H1 (cell line): Measurements from ENCODE around the gene MED13. TPM values are rescaled to one million over a fixed set of nuclear protein-coding genes. Genes with fewer than 3 reads are reported as not detected.

Experiments
- CTCF ChIA-PET: fragments of 300-600 bp; sonication (Branson Sonifier 250); formaldehyde crosslinking; loops from one replicate; lab custom pipeline; 2021; ENCODE audit not compliant: partially characterized antibody; lab: Charles Lee
- POLR2A ChIA-PET: fragments of 300-600 bp; sonication (Branson Sonifier 250); formaldehyde crosslinking; loops from one replicate; lab custom pipeline; 2021; ENCODE audit warnings: inconsistent platforms; ENCODE audit not compliant: partially characterized antibody; lab: Charles Lee
- DNase-seq, 2 experiments: peaks; one replicate each; pipeline versions ENCODE4 v3.0.0 to v3.0.0-alpha.2; 2010 to 2022; ENCODE audit warnings: low spot score in 2 of 2, low read depth in 1 of 2, mixed read lengths in 1 of 2
- FAIRE-seq: peaks from 2 replicates; lab custom pipeline; 2011; peaks lifted over from hg19 to GRCh38; lab: Jason Lieb, UNC
- H2AFZ ChIP-seq: 2 replicates; pipeline ENCODE4 v1.8.1; 2012; ENCODE audit warnings: low read length, inconsistent platforms
- H2AK5ac ChIP-seq: 2 replicates; pipeline ENCODE4 v1.6.1; 2013; ENCODE audit warnings: low read depth, low read length
- H2BK120ac ChIP-seq: replicated peaks from 2 replicates; pipeline ENCODE3; 2013; ENCODE audit warnings: low read depth, low read length, inconsistent platforms
- H2BK12ac ChIP-seq: 2 replicates; pipeline ENCODE4 v1.6.1; 2013; ENCODE audit warnings: low read depth, low read length
- H2BK15ac ChIP-seq: 2 replicates; pipeline ENCODE4 v1.6.1; 2013; ENCODE audit warnings: low read length
- H2BK20ac ChIP-seq: 2 replicates; pipeline ENCODE4 v1.6.1; 2013; ENCODE audit warnings: low read length
- H2BK5ac ChIP-seq: 2 replicates; pipeline ENCODE4 v1.6.1; 2013; ENCODE audit warnings: low read depth, low read length
- H3K14ac ChIP-seq: 2 replicates; pipeline ENCODE4 v1.6.1; 2013; ENCODE audit warnings: inconsistent platforms; ENCODE audit not compliant: insufficient read length
- H3K18ac ChIP-seq: 2 replicates; pipeline ENCODE4 v1.6.1; 2013; ENCODE audit warnings: low read length; ENCODE audit errors: extremely low read depth
- H3K23ac ChIP-seq: 2 replicates; pipeline ENCODE4 v1.6.1; 2013; ENCODE audit warnings: inconsistent platforms; ENCODE audit not compliant: insufficient read length
- H3K23me2 ChIP-seq: 2 replicates; pipeline ENCODE4 v1.6.1; 2013; ENCODE audit warnings: low read depth, low read length
- H3K27ac ChIP-seq: 2 replicates; pipeline ENCODE4 v1.6.1; 2011; ENCODE audit warnings: low read depth, low read length, inconsistent platforms
- H3K27me3 ChIP-seq, 4 experiments: replicated peaks in 1 of 4; 1 replicate in 1 of 4; 2 replicates in 3 of 4; pipeline versions ENCODE4 v1.6.1 to v1.8.1; 2011 to 2013; ENCODE audit warnings: low read length in 3 of 4, mild to moderate bottlenecking in 3 of 4, inconsistent platforms in 2 of 4, mixed read lengths in 2 of 4, moderate library complexity in 1 of 4; ENCODE audit not compliant: control insufficient read depth in 3 of 4, insufficient read depth in 3 of 4; ENCODE audit errors: extremely low read depth in 1 of 4
- H3K36me3 ChIP-seq, 4 experiments: 2 replicates each; pipeline versions ENCODE4 v1.6.1 to v1.8.1; 2011 to 2013; ENCODE audit warnings: mild to moderate bottlenecking in 4 of 4, low read length in 3 of 4, moderate library complexity in 2 of 4, control low read depth in 1 of 4, inconsistent platforms in 1 of 4; ENCODE audit not compliant: insufficient read depth in 4 of 4, control insufficient read depth in 2 of 4
- H3K4ac ChIP-seq: replicated peaks from 2 replicates; pipeline ENCODE3; 2013; ENCODE audit warnings: low read length, low read depth, mixed read lengths, inconsistent platforms; ENCODE audit not compliant: insufficient read length
- H3K4me1 ChIP-seq, 4 experiments: replicated peaks in 1 of 4; 1 replicate in 1 of 4; 2 replicates in 3 of 4; pipeline versions ENCODE4 v1.6.1 to v1.8.1; 2011 to 2013; ENCODE audit warnings: low read length in 3 of 4, inconsistent platforms in 2 of 4, mixed read lengths in 1 of 4; ENCODE audit not compliant: insufficient read depth in 4 of 4, control insufficient read depth in 3 of 4
- H3K4me2 ChIP-seq, 2 experiments: 2 replicates each; pipeline versions ENCODE4 v1.6.1 to v1.8.1; 2011 to 2013; ENCODE audit warnings: low read depth in 2 of 2, low read length in 2 of 2, control low read depth in 1 of 2, inconsistent platforms in 1 of 2, mild to moderate bottlenecking in 1 of 2; ENCODE audit not compliant: insufficient read depth in 1 of 2
- H3K4me3 ChIP-seq, 4 experiments: fragments of 200-600, 300-600 bp in 1 of 4; sonication (generic), shearing (Covaris generic), sonication (Bioruptor Twin) in 1 of 4; 2 replicates each; pipeline versions ENCODE4 v1.5.1 to v1.8.1; 2011 to 2016; ENCODE audit warnings: low read length in 4 of 4, low read depth in 3 of 4, control low read depth in 2 of 4, inconsistent platforms in 2 of 4, mild to moderate bottlenecking in 2 of 4, mixed read lengths in 1 of 4, moderate library complexity in 1 of 4; ENCODE audit not compliant: insufficient read depth in 2 of 4; ENCODE audit errors: extremely low read depth in 1 of 4
- H3K56ac ChIP-seq: replicated peaks from 2 replicates; pipeline ENCODE3; 2013; ENCODE audit warnings: low read depth, mild to moderate bottlenecking, mixed read lengths, low read length, inconsistent platforms; ENCODE audit not compliant: insufficient read length
- H3K79me1 ChIP-seq: 2 replicates; pipeline ENCODE4 v1.6.1; 2013; ENCODE audit warnings: low read depth, low read length, control low read depth
- H3K79me2 ChIP-seq, 2 experiments: 2 replicates each; pipeline versions ENCODE4 v1.6.1 to v1.8.1; 2012 to 2013; ENCODE audit warnings: low read length in 2 of 2, mild to moderate bottlenecking in 2 of 2, inconsistent platforms in 1 of 2; ENCODE audit not compliant: insufficient read depth in 2 of 2, control insufficient read depth in 1 of 2
- H3K9ac ChIP-seq, 4 experiments: replicated peaks in 1 of 4; 1 replicate in 1 of 4; 2 replicates in 3 of 4; pipeline versions ENCODE4 v1.6.1 to v1.8.1; 2011 to 2013; ENCODE audit warnings: low read depth in 3 of 4, low read length in 3 of 4, control low read depth in 2 of 4, mild to moderate bottlenecking in 2 of 4, moderate library complexity in 2 of 4, inconsistent platforms in 1 of 4; ENCODE audit errors: extremely low read depth in 1 of 4
- H3K9me3 ChIP-seq, 2 experiments: 2 replicates each; pipeline versions ENCODE4 v1.6.1 to v1.8.1; 2012 to 2013; ENCODE audit warnings: mild to moderate bottlenecking in 2 of 2, moderate library complexity in 2 of 2, control low read depth in 1 of 2, inconsistent platforms in 1 of 2, low read depth in 1 of 2, low read length in 1 of 2, mixed read lengths in 1 of 2; ENCODE audit not compliant: insufficient read depth in 2 of 2
- H4K20me1 ChIP-seq, 2 experiments: replicated peaks in 1 of 2; 2 replicates each; pipeline versions ENCODE3 to v1.8.1; 2011 to 2013; ENCODE audit warnings: inconsistent platforms in 2 of 2, low read length in 2 of 2, mild to moderate bottlenecking in 1 of 2; ENCODE audit not compliant: insufficient read depth in 2 of 2, control insufficient read depth in 1 of 2
- H4K5ac ChIP-seq: 2 replicates; pipeline ENCODE4 v1.6.1; 2013; ENCODE audit warnings: low read length, low read depth, mixed read lengths, inconsistent platforms; ENCODE audit not compliant: insufficient read length
- H4K8ac ChIP-seq: 2 replicates; pipeline ENCODE4 v1.8.0; 2013; ENCODE audit warnings: mild to moderate bottlenecking, moderate library complexity, low read length, inconsistent platforms; ENCODE audit not compliant: insufficient read depth; ENCODE audit errors: extremely low read depth
- H4K91ac ChIP-seq: replicated peaks from 2 replicates; pipeline ENCODE3; 2013; ENCODE audit warnings: low read length, mixed read lengths, inconsistent platforms; ENCODE audit not compliant: insufficient read length
- BRCA1 ChIP-seq: IDR thresholded peaks from 2 replicates; pipeline ENCODE4 v1.6.1; 2012; ENCODE audit warnings: low read depth, low read length, improper control_type of control experiment
- CHD1 ChIP-seq: IDR thresholded peaks from 2 replicates; pipeline ENCODE4 v1.6.1; 2012; ENCODE audit warnings: low read depth, low read length, improper control_type of control experiment
- CHD2 ChIP-seq: IDR thresholded peaks from 2 replicates; pipeline ENCODE4 v1.6.1; 2012; ENCODE audit warnings: low read length, improper control_type of control experiment
- RNF2 ChIP-seq: fragments of 200-900, 300-1000 bp; sonication (generic); IDR thresholded peaks from 2 replicates; pipeline ENCODE4 v1.7.1; 2016; ENCODE audit warnings: borderline replicate concordance, low read depth, mild to moderate bottlenecking, antibody characterized with exemption, low read length; ENCODE audit not compliant: poor library complexity, severe bottlenecking; ENCODE audit errors: missing control alignments
- RXRA ChIP-seq: IDR thresholded peaks from 2 replicates; pipeline ENCODE4 v1.6.1; 2011; ENCODE audit warnings: low read depth, mild to moderate bottlenecking, low read length, moderate library complexity; ENCODE audit not compliant: insufficient read depth
- SP2 ChIP-seq: IDR thresholded peaks from 2 replicates; pipeline ENCODE4 v1.6.1; 2012; ENCODE audit warnings: mild to moderate bottlenecking, low read length, inconsistent platforms
- TBP ChIP-seq: IDR thresholded peaks from 2 replicates; pipeline ENCODE4 v1.6.1; 2011; ENCODE audit warnings: low read depth, low read length, improper control_type of control experiment
- TCF12 ChIP-seq: IDR thresholded peaks from 2 replicates; pipeline ENCODE4 v1.6.1; 2011; ENCODE audit warnings: low read depth, mild to moderate bottlenecking, low read length
- WGBS, 2 experiments: shearing (Covaris generic) in 1 of 2; methylation state at CpG; one replicate each; pipeline versions ENCODE4 v1.1.6 to v1.1.7; 2013 to 2015; ENCODE audit warnings: low lambda C conversion rate in 2 of 2, mixed read lengths in 2 of 2, inconsistent platforms in 1 of 2, low coverage in 1 of 2, missing lambda C conversion rate in 1 of 2; ENCODE audit not compliant: insufficient replicate concordance in 2 of 2, insufficient coverage in 1 of 2, insufficient read length in 1 of 2; ENCODE audit errors: extremely low coverage in 1 of 2, missing lambda C conversion rate in 1 of 2; 5-methylcytosine and 5-hydroxymethylcytosine counted together
- polyA plus RNA-seq, 7 experiments: library from polyadenylated mRNA; depleted of rRNA in 3 of 7; stranded (reverse) in 5 of 7; unstranded in 2 of 7; fragments of >200 nt in 5 of 7; fragments of 200-250 nt in 2 of 7; gene quantifications; 1 replicate in 5 of 7; 2 replicates in 1 of 7; 4 replicates in 1 of 7; pipeline versions ENCODE4 v1.2.1 to v1.2.3, GENCODE V29; 2011 to 2013; ENCODE audit warnings: missing spikeins in 2 of 7, mixed read lengths in 2 of 7
- total RNA-seq: library from RNA; stranded (reverse); fragmentation: NEBNext Ultra II Directional; extraction: Animal tissue kit (Norgen Biotek cat#: 25700); gene quantifications from 2 replicates; pipeline ENCODE4 v1.2.1, GENCODE V29; 2021
- TF ChIP-seq, protein P1 (sequence below), 3 experiments: IDR thresholded peaks; 1 replicate in 2 of 3; 2 replicates in 1 of 3; pipeline versions ENCODE4 v1.5.1 to v1.6.1; 2011; ENCODE audit warnings: low read length in 3 of 3, mild to moderate bottlenecking in 3 of 3, inconsistent platforms in 2 of 3, low read depth in 1 of 3, moderate library complexity in 1 of 3; ENCODE audit not compliant: insufficient read depth in 1 of 3; ENCODE audit errors: control extremely low read depth in 1 of 3
- TF ChIP-seq, protein P2 (sequence below): IDR thresholded peaks from 2 replicates; pipeline ENCODE4 v1.6.1; 2011; ENCODE audit warnings: low read length, improper control_type of control experiment

MED13 gene
- total and polyA plus RNA-seq, 2 of the 8 experiments (the other 6 are each of a cell fraction or from before 2014, with no cell fraction given) = 11.3 to 44.8 TPM

- WGBS, 2 experiments = 58% methylated on average over 2 of the region's 2 CpGs; no CpG with 5 or more reads in 1 of the 2 experiments
- Histone ChIP-seq H3K9ac (no peak overlapping the region), H4K5ac (no peak overlapping the region), H3K36me3 (no peaks in the 10 kb centered on the region), H4K91ac (no peak overlapping the region), H3K23me2 (no peaks in the 10 kb centered on the region), H4K20me1 (no peaks in the 10 kb centered on the region), H2AK5ac (no peak overlapping the region), H3K4ac (no peak overlapping the region), H3K4me2 (no peak overlapping the region), H3K27me3 (no peaks in the 10 kb centered on the region), H2AFZ (no peak overlapping the region), H3K9me3 (no peaks in the 10 kb centered on the region), H4K8ac (no peak overlapping the region), H3K4me1 (no peaks in the 10 kb centered on the region), H3K18ac (no peak overlapping the region), H2BK12ac (no peak overlapping the region), H2BK15ac (no peak overlapping the region), H2BK120ac (no peak overlapping the region), H3K23ac (no peak overlapping the region), H2BK20ac (no peak overlapping the region), H3K79me2 (no peaks in the 10 kb centered on the region), H3K56ac (no peak overlapping the region), H3K14ac (no peak overlapping the region), H3K27ac (no peak overlapping the region), H3K79me1 (no peaks in the 10 kb centered on the region), H2BK5ac (no peak overlapping the region), H3K4me3 (no peak overlapping the region)
- no peak for DNase-seq
- ChIA-PET CTCF (interaction anchor here (0.8 to 1.0 kb wide), 3 partner anchors 15 to 207 kb away, joined by 3 to 7 read pairs (median 4); no protein-coding TSS in a partner anchor), POLR2A (interaction anchor here (0.8 to 1.2 kb wide), 2 partner anchors 8 to 28 kb away, joined by 3 read pairs; no protein-coding TSS in a partner anchor)
- FAIRE-seq = no peak
- TF ChIP-seq CHD1 = no peak
- no peak for TF ChIP-seq TCF12
- TF ChIP-seq, protein P1, sequence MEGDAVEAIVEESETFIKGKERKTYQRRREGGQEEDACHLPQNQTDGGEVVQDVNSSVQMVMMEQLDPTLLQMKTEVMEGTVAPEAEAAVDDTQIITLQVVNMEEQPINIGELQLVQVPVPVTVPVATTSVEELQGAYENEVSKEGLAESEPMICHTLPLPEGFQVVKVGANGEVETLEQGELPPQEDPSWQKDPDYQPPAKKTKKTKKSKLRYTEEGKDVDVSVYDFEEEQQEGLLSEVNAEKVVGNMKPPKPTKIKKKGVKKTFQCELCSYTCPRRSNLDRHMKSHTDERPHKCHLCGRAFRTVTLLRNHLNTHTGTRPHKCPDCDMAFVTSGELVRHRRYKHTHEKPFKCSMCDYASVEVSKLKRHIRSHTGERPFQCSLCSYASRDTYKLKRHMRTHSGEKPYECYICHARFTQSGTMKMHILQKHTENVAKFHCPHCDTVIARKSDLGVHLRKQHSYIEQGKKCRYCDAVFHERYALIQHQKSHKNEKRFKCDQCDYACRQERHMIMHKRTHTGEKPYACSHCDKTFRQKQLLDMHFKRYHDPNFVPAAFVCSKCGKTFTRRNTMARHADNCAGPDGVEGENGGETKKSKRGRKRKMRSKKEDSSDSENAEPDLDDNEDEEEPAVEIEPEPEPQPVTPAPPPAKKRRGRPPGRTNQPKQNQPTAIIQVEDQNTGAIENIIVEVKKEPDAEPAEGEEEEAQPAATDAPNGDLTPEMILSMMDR (IDR thresholded peaks at IDR 0.05; ENCODE audit: control extremely low read depth in 1 of 3, insufficient read depth in 1 of 3, low read depth in 1 of 3, low read length in 3 of 3) = no peak
- TF ChIP-seq RXRA = no peak
- no peak for TF ChIP-seq TBP
- TF ChIP-seq CHD2 = no peak
- TF ChIP-seq BRCA1 = no peak
- TF ChIP-seq, protein P2, sequence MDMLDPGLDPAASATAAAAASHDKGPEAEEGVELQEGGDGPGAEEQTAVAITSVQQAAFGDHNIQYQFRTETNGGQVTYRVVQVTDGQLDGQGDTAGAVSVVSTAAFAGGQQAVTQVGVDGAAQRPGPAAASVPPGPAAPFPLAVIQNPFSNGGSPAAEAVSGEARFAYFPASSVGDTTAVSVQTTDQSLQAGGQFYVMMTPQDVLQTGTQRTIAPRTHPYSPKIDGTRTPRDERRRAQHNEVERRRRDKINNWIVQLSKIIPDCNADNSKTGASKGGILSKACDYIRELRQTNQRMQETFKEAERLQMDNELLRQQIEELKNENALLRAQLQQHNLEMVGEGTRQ = no peak
- TF ChIP-seq SP2 = no peak
- TF ChIP-seq RNF2 = no peak
Observed at GRCh38 chr17:62094175-62094574, 29.1 kb upstream of the MED13 start.
